A549 treated with AZD9567 at 1 μM for 4 hours (cell line): ENCODE measurements around the gene GNAT1. TPM values are rescaled to one million over a fixed set of nuclear protein-coding genes. Genes with fewer than 3 reads are reported as not detected.

ENCODE experiments used
- total RNA-seq: library from RNA; stranded (reverse); fragments of 200-300 nt; extraction: Qiagen RNA extraction; gene quantifications from 5 replicates; pipeline ENCODE4 v1.2.3, GENCODE V29; 2022; ENCODE audit not compliant: insufficient read depth

Gene GNAT1
- total RNA-seq, result not detected in 5 replicates

DNA sequence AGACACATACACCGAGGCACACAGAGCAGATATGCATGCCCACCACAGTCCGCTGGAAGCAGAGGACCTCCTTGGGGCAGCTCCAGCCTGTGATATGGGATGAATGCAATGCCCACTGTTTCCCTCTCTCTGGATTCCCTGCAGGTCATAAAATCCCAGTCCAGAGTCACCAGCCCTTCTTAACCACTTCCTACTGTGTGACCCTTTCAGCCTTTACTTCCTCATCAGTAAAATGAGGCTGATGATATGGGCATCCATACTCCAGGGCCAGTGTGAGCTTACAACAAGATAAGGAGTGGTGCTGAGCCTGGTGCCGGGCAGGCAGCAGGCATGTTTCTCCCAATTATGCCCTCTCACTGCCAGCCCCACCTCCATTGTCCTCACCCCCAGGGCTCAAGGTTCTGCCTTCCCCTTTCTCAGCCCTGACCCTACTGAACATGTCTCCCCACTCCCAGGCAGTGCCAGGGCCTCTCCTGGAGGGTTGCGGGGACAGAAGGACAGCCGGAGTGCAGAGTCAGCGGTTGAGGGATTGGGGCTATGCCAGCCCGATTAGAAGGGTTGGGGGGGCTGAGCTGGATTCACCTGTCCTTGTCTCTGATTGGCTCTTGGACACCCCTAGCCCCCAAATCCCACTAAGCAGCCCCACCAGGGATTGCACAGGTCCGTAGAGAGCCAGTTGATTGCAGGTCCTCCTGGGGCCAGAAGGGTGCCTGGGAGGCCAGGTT lies at the start of gene GNAT1:
TSS of gene GNAT1 (plus strand) at position 675 of the 725 bp plus-strand sequence. CDS start 116 bp downstream, outside the sequence.

DNA sequence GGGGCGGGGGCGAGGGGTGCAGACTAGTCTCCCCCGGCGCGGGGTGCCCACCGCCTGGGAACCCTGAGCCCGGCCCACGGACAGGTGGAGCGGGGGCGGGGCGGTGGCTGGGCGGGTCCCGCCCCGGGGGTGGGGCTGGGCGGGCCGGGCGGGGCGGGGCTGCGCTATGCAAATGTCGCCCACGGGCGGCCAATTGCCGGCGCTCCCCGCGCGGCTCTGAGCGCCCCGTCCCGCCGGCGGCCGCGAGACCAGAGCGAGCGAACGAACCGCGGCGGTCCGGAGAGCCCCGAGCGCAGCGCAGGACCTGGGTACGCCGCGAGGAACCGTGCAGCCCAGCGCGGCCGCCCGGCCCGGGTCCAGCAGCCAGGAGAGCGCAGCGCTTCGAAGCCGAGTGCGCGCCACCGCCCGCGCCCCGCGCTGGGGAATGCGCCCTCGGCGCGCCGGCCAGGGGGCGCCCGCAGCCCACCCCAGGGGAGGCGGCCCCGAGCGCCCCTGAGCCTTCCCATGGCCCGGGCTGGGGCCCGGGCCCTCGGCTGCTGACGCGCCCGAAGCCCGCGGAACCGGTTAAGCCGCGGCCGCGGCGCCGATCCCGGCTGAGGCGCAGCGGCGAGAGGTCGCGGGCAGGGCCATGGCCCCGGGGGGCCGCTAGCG lies 36.4 kb upstream of the GNAT1 start, which contains the start of gene SEMA3F:
TSS of gene SEMA3F (plus strand) at position 485 of the 651 bp plus-strand sequence. CDS start 4,299 bp downstream, outside the sequence.

GRCh38 chr3:50204804-50205412 lies 13.5 kb downstream of the GNAT1 start, which contains the start of gene SLC38A3:
Gene SLC38A3 (plus strand): TSS chr3:50205271. CDS start chr3:50214200, 8,929 bp downstream.

GRCh38 chr3:50235716-50236483 lies 44.5 kb downstream of the GNAT1 start, which contains the start of gene GNAI2:
Gene GNAI2 (plus strand): TSS chr3:50236204. CDS start chr3:50236336, 132 bp downstream.

Other genes starting within 250 kb of the GNAT1 start
- 24.9 to 39.4 TPM (median 39.0 TPM) in 5 replicates for gene RBM5, start 102.7 kb upstream of the GNAT1 start, total RNA-seq
- 9.3 to 14.6 TPM (median 13.9 TPM) in 5 replicates for gene SEMA3F, start 36.3 kb upstream of the GNAT1 start, total RNA-seq
- gene SLC38A3, start 13.7 kb downstream of the GNAT1 start, total RNA-seq, result 0.05 to 0.09 TPM in 2 of 5 replicates, not detected in the others
- gene GNAI2, start 44.6 kb downstream of the GNAT1 start, total RNA-seq, result 37.0 to 49.5 TPM (median 48.2 TPM) in 5 replicates
- 6.3 to 12.7 TPM (median 6.7 TPM) in 5 replicates for gene SEMA3B, start 77.5 kb downstream of the GNAT1 start, total RNA-seq
- 0.07 to 0.08 TPM (median 0.07 TPM) in 4 of 5 replicates, not detected in the other for gene LSMEM2, start 87.5 kb downstream of the GNAT1 start, total RNA-seq
- 64.7 to 88.5 TPM (median 84.1 TPM) in 5 replicates for gene IFRD2, start 100.8 kb downstream of the GNAT1 start, total RNA-seq
- gene HYAL3, start 107.8 kb downstream of the GNAT1 start, total RNA-seq, result 6.8 to 10.1 TPM (median 8.3 TPM) in 5 replicates
- 4.3 to 8.6 TPM (median 8.3 TPM) in 5 replicates for gene NAA80, start 107.8 kb downstream of the GNAT1 start, total RNA-seq
- 0.40 to 0.48 TPM (median 0.46 TPM) in 4 of 5 replicates, not detected in the other for gene HYAL1, start 112.0 kb downstream of the GNAT1 start, total RNA-seq
- 26.8 to 33.6 TPM (median 30.4 TPM) in 5 replicates for gene HYAL2, start 131.1 kb downstream of the GNAT1 start, total RNA-seq
- 19.8 to 39.8 TPM (median 36.5 TPM) in 5 replicates for gene TUSC2, start 136.6 kb downstream of the GNAT1 start, total RNA-seq
- 14.4 to 22.0 TPM (median 21.2 TPM) in 5 replicates for gene RASSF1, start 149.2 kb downstream of the GNAT1 start, total RNA-seq
- gene ZMYND10, start 154.1 kb downstream of the GNAT1 start, total RNA-seq, result 0.86 to 1.5 TPM (median 1.2 TPM) in 4 of 5 replicates, not detected in the other
- gene NPRL2, start 159.2 kb downstream of the GNAT1 start, total RNA-seq, result 13.4 to 15.4 TPM (median 14.4 TPM) in 5 replicates
- gene CYB561D2, start 159.3 kb downstream of the GNAT1 start, total RNA-seq, result 15.1 to 22.0 TPM (median 20.1 TPM) in 5 replicates
- 33.9 to 47.2 TPM (median 45.6 TPM) in 5 replicates for gene TMEM115, start 167.9 kb downstream of the GNAT1 start, total RNA-seq